ENCODE data around the gene DIS3L2.

The DIS3L2 gene

GRCh38 chr2:232335859-232336215 lies 374.3 kb downstream of the DIS3L2 start:
- TF ChIP-seq REST (IDR thresholded peaks at IDR 0.05; ENCODE audit: insufficient read depth in 1 of 2, low read depth in 2 of 2, low read length in 2 of 2) (no peak), SIN3A (IDR thresholded peaks at IDR 0.05; ENCODE audit: borderline replicate concordance, insufficient read depth, low read length) (no peak), FOXP2 (optimal IDR thresholded peaks at IDR 0.05; ENCODE audit: borderline replicate concordance, extremely low read depth, extremely low read length, insufficient read depth) (no peak), TAF1 (IDR thresholded peaks at IDR 0.05; ENCODE audit: borderline replicate concordance, insufficient read depth, low read length) (no peak), POLR2AphosphoS5 (IDR thresholded peaks at IDR 0.05; ENCODE audit: low read depth, low read length) (no peak)

DNA sequence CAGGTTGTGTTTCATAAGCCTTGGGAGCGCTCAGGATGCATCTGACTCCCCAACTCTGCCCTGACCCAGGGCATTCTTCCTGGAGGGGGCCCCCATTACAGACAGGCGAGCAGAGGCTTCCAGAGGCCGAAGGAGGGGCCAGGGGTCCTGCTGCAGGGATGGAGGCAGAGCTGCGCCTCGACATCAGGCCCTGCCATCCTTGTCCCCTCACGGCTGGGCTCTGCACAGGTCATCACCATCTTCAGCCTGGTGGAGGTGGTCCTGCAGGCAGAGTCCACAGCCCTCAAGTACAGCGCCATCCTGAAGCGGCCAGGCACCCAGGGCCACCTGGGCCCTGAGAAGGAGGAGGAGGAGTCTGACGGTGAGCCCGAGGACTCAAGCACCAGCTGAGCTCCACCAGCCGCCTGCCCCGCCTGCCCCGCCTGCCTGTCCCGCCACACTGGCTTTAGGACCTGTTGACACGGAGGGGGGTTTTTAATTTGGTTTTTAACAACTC lies 374.8 kb downstream of the DIS3L2 start:
- no peak for TF ChIP-seq SIN3A (IDR thresholded peaks at IDR 0.05; ENCODE audit: borderline replicate concordance, insufficient read depth, low read length)
- no peak for TF ChIP-seq TAF1 (IDR thresholded peaks at IDR 0.05; ENCODE audit: borderline replicate concordance, insufficient read depth, low read length)
- no peak for TF ChIP-seq FOXP2 (optimal IDR thresholded peaks at IDR 0.05; ENCODE audit: borderline replicate concordance, extremely low read depth, extremely low read length, insufficient read depth)
- no peak for TF ChIP-seq REST (IDR thresholded peaks at IDR 0.05; ENCODE audit: insufficient read depth in 1 of 2, low read depth in 2 of 2, low read length in 2 of 2)
- no peak for TF ChIP-seq POLR2AphosphoS5 (IDR thresholded peaks at IDR 0.05; ENCODE audit: low read depth, low read length)

DNA sequence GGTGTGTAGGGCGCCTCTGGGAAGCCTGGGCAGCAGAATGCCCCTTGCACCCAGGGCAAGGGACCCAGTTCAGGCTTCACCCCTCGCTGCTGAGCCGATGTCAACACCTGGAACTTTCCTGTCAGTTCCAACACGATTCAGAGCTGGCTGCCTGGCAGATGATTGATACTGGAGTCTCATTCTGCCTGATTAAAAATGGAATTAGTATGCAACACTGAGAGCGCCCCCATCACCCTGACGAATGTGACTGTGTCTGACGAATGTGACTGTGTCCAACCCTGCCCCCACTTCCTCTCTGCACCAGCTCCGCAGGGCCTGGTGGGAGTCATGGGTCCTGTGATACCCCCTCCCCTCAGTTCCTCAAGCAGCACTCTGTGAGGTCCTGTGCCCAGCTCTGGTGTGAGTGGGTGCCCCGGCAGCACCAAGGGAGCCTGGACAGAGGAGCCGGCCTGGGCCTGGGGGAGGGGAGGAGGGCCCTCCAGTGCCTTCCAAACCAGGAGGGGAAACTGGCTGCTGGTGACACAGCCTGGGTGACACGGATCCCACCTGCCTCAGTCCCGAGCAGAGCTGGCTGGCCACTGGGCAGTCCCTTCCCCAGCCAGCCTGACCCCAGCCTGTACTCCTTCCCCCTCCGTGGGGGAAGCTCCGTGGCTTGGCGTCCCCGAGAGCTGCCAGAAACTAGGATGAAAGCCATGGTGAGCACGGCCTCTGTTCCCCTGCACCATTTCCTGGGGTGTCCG lies 375.6 kb downstream of the DIS3L2 start:
- no peak for TF ChIP-seq SIN3A (IDR thresholded peaks at IDR 0.05; ENCODE audit: borderline replicate concordance, insufficient read depth, low read length)
- TF ChIP-seq REST (IDR thresholded peaks at IDR 0.05; ENCODE audit: insufficient read depth in 1 of 2, low read depth in 2 of 2, low read length in 2 of 2) = no peak
- TF ChIP-seq POLR2AphosphoS5 (IDR thresholded peaks at IDR 0.05; ENCODE audit: low read depth, low read length) = no peak
- TF ChIP-seq TAF1 (IDR thresholded peaks at IDR 0.05; ENCODE audit: borderline replicate concordance, insufficient read depth, low read length) = no peak

- TF ChIP-seq POLR2AphosphoS5 (IDR thresholded peaks at IDR 0.05; ENCODE audit: low read depth, low read length) (no peak), SIN3A (IDR thresholded peaks at IDR 0.05; ENCODE audit: borderline replicate concordance, insufficient read depth, low read length) (no peak), REST (IDR thresholded peaks at IDR 0.05; ENCODE audit: insufficient read depth in 1 of 2, low read depth in 2 of 2, low read length in 2 of 2) (no peak), FOXP2 (optimal IDR thresholded peaks at IDR 0.05; ENCODE audit: borderline replicate concordance, extremely low read depth, extremely low read length, insufficient read depth) (no peak), TAF1 (IDR thresholded peaks at IDR 0.05; ENCODE audit: borderline replicate concordance, insufficient read depth, low read length) (no peak)
Measured at GRCh38 chr2:232338759-232339106, 377.2 kb downstream of the DIS3L2 start.

Measured in PFSK-1 (cell line).